ENCODE measurements around the gene BCR.

DNA sequence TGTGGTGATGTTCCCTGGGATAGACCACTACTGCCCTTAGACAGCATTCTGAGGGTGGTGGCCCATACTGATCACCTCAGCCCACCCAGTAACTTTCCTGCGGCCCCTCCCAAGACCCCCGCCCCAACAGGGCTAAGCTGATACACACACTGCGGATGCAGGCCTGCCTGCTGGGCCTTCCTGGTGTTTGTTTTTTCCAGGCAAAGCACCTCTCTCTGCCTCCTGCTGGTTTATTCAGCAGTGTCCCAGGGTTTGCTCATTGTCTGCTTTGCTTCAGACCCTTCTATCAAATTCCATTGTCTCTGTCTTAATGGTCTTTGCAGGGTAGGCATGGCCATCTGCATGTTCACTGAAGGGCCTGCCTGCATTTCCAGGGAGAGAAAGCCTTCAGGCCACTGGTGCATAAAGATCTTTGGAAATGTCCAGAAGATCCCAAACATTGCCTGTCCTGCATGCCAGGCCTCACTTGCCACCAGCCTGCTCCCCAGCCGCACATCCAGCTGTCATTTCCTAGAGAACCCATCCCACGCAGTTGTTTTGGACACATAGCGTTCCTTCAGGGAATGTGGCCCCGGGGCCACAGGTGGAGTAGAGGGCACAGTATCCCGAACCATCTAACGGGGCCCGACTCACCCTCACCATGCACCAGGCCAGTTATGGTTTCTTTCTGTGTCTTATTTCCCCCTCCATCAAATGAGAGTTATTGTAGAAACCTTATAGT, 50.2 kb downstream of the BCR start:
- TF ChIP-seq, protein P1, sequence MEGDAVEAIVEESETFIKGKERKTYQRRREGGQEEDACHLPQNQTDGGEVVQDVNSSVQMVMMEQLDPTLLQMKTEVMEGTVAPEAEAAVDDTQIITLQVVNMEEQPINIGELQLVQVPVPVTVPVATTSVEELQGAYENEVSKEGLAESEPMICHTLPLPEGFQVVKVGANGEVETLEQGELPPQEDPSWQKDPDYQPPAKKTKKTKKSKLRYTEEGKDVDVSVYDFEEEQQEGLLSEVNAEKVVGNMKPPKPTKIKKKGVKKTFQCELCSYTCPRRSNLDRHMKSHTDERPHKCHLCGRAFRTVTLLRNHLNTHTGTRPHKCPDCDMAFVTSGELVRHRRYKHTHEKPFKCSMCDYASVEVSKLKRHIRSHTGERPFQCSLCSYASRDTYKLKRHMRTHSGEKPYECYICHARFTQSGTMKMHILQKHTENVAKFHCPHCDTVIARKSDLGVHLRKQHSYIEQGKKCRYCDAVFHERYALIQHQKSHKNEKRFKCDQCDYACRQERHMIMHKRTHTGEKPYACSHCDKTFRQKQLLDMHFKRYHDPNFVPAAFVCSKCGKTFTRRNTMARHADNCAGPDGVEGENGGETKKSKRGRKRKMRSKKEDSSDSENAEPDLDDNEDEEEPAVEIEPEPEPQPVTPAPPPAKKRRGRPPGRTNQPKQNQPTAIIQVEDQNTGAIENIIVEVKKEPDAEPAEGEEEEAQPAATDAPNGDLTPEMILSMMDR (conservative IDR thresholded peaks at IDR 0.05; ENCODE audit: low read depth, low read length), result no peak
- TF ChIP-seq RFX5 (IDR thresholded peaks at IDR 0.05; ENCODE audit: low read depth, low read length) (no peak), POLR2A (IDR thresholded peaks at IDR 0.05; ENCODE audit: low read depth, low read length) (no peak), FOS (IDR thresholded peaks at IDR 0.05; ENCODE audit: low read depth, low read length) (no peak)

Measured in IMR-90 (cell line).